WTC11 (cell line): ENCODE results near the gene KCNMB3. TPM values are rescaled to one million over a fixed set of nuclear protein-coding genes. Genes with fewer than 3 reads are reported as not detected.

ENCODE experiments used
- ATAC-seq: fragments of 200-7000 bp; cut with Tn5 transposase; 2 replicates; pipeline ENCODE4 v1.10.0; 2021; ENCODE audit warnings: mild to moderate bottlenecking, moderate library complexity
- CTCF ChIA-PET: fragments of 300-600 bp; sonication (Branson Sonifier 250); formaldehyde crosslinking; loops from one replicate; lab custom pipeline; 2021; ENCODE audit warnings: antibody characterized with exemption; lab: Charles Lee
- POLR2A ChIA-PET: fragments of 350-600 bp; sonication (Branson Sonifier 250); formaldehyde crosslinking; loops from one replicate; lab custom pipeline; 2021; ENCODE audit warnings: antibody characterized with exemption; lab: Charles Lee
- DNase-seq: peaks from one replicate; pipeline ENCODE4 v3.0.0; 2021; ENCODE audit warnings: low spot score
- H3K27ac Mint-ChIP-seq: 2 replicates; pipeline ENCODE4 v1.8.0; 2021; ENCODE audit warnings: mixed read lengths
- H3K27me3 Mint-ChIP-seq: 2 replicates; pipeline ENCODE4 v1.8.0; 2021; ENCODE audit warnings: low read depth, mild to moderate bottlenecking, moderate library complexity, mixed read lengths
- H3K36me3 Mint-ChIP-seq: 2 replicates; pipeline ENCODE4 v1.8.0; 2021; ENCODE audit warnings: mixed read lengths
- H3K4me1 Mint-ChIP-seq: 2 replicates; pipeline ENCODE4 v1.8.0; 2022; ENCODE audit warnings: mixed read lengths
- H3K4me3 Mint-ChIP-seq: 2 replicates; pipeline ENCODE4 v1.8.0; 2021; ENCODE audit warnings: mild to moderate bottlenecking, moderate library complexity, mixed read lengths
- H3K9me3 Mint-ChIP-seq: 2 replicates; pipeline ENCODE4 v1.8.0; 2021; ENCODE audit warnings: mixed read lengths
- AR ChIP-seq: fragments of 250-450 bp; sonication (Bioruptor Pico); IDR thresholded peaks from 2 replicates; pipeline ENCODE4 v1.9.0; 2021; ENCODE audit warnings: mild to moderate bottlenecking
- CREB1 ChIP-seq: sonication (generic); formaldehyde crosslinking; IDR thresholded peaks from 2 replicates; pipeline ENCODE4 v1.8.0; 2023; ENCODE audit warnings: mild to moderate bottlenecking, missing genetic modification reagents
- CTCF ChIP-seq: fragments of 200-600 bp; IDR thresholded peaks from 2 replicates; pipeline ENCODE4 v1.8.0; 2022; ENCODE audit warnings: antibody characterized with exemption
- E2F4 ChIP-seq: sonication (generic); formaldehyde crosslinking; IDR thresholded peaks from 2 replicates; pipeline ENCODE4 v1.8.1; 2022; ENCODE audit warnings: low read depth, mild to moderate bottlenecking, moderate library complexity, missing genetic modification reagents, borderline replicate concordance
- E2F5 ChIP-seq: sonication (generic); formaldehyde crosslinking; IDR thresholded peaks from 2 replicates; pipeline ENCODE4 v1.8.1; 2022; ENCODE audit warnings: mild to moderate bottlenecking, moderate library complexity, missing genetic modification reagents
- FOXJ3 ChIP-seq: sonication (generic); formaldehyde crosslinking; IDR thresholded peaks from 2 replicates; pipeline ENCODE4 v1.9.0; 2021; ENCODE audit warnings: missing genetic modification reagents, mild to moderate bottlenecking, borderline replicate concordance
- FOXK1 ChIP-seq: sonication (generic); formaldehyde crosslinking; IDR thresholded peaks from 2 replicates; pipeline ENCODE4 v1.8.0; 2022; ENCODE audit warnings: mild to moderate bottlenecking, moderate library complexity, missing genetic modification reagents
- HMGXB4 ChIP-seq: sonication (generic); formaldehyde crosslinking; IDR thresholded peaks from 2 replicates; pipeline ENCODE4 v1.8.1; 2023; ENCODE audit warnings: mild to moderate bottlenecking, moderate library complexity, missing genetic modification reagents
- MLX ChIP-seq: sonication (generic); formaldehyde crosslinking; IDR thresholded peaks from 2 replicates; pipeline ENCODE4 v1.8.1; 2023; ENCODE audit warnings: mild to moderate bottlenecking, missing genetic modification reagents, moderate library complexity
- MXD4 ChIP-seq: fragments of 250-450 bp; sonication (Bioruptor Pico); IDR thresholded peaks from 2 replicates; pipeline ENCODE4 v1.8.0; 2021; ENCODE audit warnings: mild to moderate bottlenecking, moderate library complexity, borderline replicate concordance
- NR1H2 ChIP-seq: sonication (generic); formaldehyde crosslinking; IDR thresholded peaks from 2 replicates; pipeline ENCODE4 v1.9.0; 2021; ENCODE audit warnings: mild to moderate bottlenecking, moderate library complexity, missing genetic modification reagents
- PRDM15 ChIP-seq: sonication (generic); formaldehyde crosslinking; IDR thresholded peaks from 2 replicates; pipeline ENCODE4 v1.8.0; 2022; ENCODE audit warnings: missing genetic modification reagents
- RELA ChIP-seq: sonication (generic); formaldehyde crosslinking; IDR thresholded peaks from 2 replicates; pipeline ENCODE4 v1.8.1; 2022; ENCODE audit warnings: missing genetic modification reagents, mild to moderate bottlenecking, borderline replicate concordance
- RORB ChIP-seq: fragments of 250-450 bp; sonication (Bioruptor Pico); IDR thresholded peaks from 2 replicates; pipeline ENCODE4 v1.9.0; 2021; ENCODE audit warnings: mild to moderate bottlenecking
- TEAD4 ChIP-seq: sonication (generic); formaldehyde crosslinking; IDR thresholded peaks from 2 replicates; pipeline ENCODE4 v1.8.0; 2022; ENCODE audit warnings: mild to moderate bottlenecking, missing genetic modification reagents
- ZMAT4 ChIP-seq: fragments of 250-450 bp; sonication (Bioruptor Pico); IDR thresholded peaks from 2 replicates; pipeline ENCODE4 v1.9.0; 2021; ENCODE audit warnings: mild to moderate bottlenecking
- ZNF121 ChIP-seq: sonication (generic); formaldehyde crosslinking; IDR thresholded peaks from 2 replicates; pipeline ENCODE4 v1.8.0; 2023; ENCODE audit warnings: missing genetic modification reagents
- ZNF281 ChIP-seq: sonication (generic); formaldehyde crosslinking; IDR thresholded peaks from 2 replicates; pipeline ENCODE4 v1.8.0; 2023; ENCODE audit warnings: mild to moderate bottlenecking, missing genetic modification reagents
- ZNF317 ChIP-seq: sonication (generic); formaldehyde crosslinking; IDR thresholded peaks from 2 replicates; pipeline ENCODE4 v1.8.1; 2023; ENCODE audit warnings: low read depth, mild to moderate bottlenecking, moderate library complexity, missing genetic modification reagents, borderline replicate concordance
- ZNF423 ChIP-seq: fragments of 250-450 bp; sonication (Bioruptor Pico); IDR thresholded peaks from 2 replicates; pipeline ENCODE4 v2.1.2; 2022; ENCODE audit warnings: mild to moderate bottlenecking, moderate library complexity
- ZNF671 ChIP-seq: fragments of 250-450 bp; sonication (Bioruptor Pico); IDR thresholded peaks from 2 replicates; pipeline ENCODE4 v1.8.0; 2021; ENCODE audit warnings: mild to moderate bottlenecking
- total RNA-seq: library from RNA; stranded (reverse); gene quantifications from 3 replicates; pipeline ENCODE4 v1.2.3, GENCODE V29; 2021

The KCNMB3 gene
- total RNA-seq, 1 experiment from 2014 or later, result 1.7 TPM

GRCh38 chr3:179227349-179227748 is 23.6 kb downstream of the KCNMB3 start (continued):
- TF ChIP-seq PRDM15 (no peak), RORB (CRISPR knock-in tag) (no peak), E2F4 (no peak), FOXK1 (CRISPR knock-in tag) (no peak), ZNF317 (CRISPR knock-in tag) (no peak), AR (no peak)

- ATAC-seq (no peak), DNase-seq (no peak)
- Mint-ChIP-seq H3K27ac (no peak overlapping the region), H3K4me3 (no peak overlapping the region), H3K36me3 (0 out of 2 replicates have a peak, but pooled peaks cover 11% of the 10 kb centered on the region), H3K9me3 (no peaks in the 10 kb centered on the region), H3K27me3 (no peaks in the 10 kb centered on the region), H3K4me1 (0 out of 2 replicates have a peak, but pooled peaks cover 6% of the 10 kb centered on the region)
- ChIA-PET POLR2A (no interaction called here), CTCF (no interaction called here)
- TF ChIP-seq MXD4 (CRISPR knock-in tag) (no peak), ZMAT4 (no peak), CREB1 (CRISPR knock-in tag) (no peak), ZNF671 (no peak), CTCF (no peak), FOXJ3 (CRISPR knock-in tag) (no peak), ZNF423 (CRISPR knock-in tag) (no peak), NR1H2 (no peak), E2F5 (no peak), TEAD4 (CRISPR knock-in tag) (no peak), ZNF281 (CRISPR knock-in tag) (no peak), ZNF317 (CRISPR knock-in tag) (no peak), MLX (no peak), ZNF121 (no peak), HMGXB4 (CRISPR knock-in tag) (no peak), RELA (CRISPR knock-in tag) (no peak)
These were observed 26.3 kb downstream of the KCNMB3 start for GRCh38 chr3:179224584-179224983.
